ENCODE results near the gene HIPK2.

DNA sequence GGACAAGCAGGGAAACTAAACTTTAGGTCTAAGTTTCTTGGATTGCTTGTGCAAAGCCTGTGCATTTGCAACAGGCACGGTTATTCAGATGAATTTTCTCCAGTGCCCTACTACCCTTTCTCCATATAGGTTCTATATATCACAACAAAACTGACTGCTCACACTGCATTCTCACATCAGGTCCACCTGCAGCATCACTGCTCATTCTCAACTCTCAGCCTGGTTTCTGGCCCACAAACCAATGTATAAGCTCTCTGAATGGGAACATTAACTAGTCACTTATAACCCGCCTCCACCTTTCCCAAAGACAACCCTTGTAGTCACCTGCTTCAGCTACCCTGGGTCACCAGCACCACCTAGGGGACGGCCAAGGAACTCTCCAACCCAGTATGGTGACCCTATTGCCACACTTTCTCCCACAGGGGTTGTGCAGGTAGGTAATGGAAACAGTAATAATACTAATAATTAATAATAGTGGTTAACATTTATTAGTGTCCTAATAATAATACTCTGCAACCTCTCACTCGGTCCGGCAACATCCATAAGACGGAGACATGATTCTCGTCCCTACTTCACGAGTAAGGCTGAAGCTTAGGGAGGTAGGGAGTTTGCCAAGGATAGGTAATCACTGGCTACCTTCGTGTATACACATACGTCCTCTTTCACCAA, 157.0 kb downstream of the HIPK2 start:
- TF ChIP-seq, protein P1, sequence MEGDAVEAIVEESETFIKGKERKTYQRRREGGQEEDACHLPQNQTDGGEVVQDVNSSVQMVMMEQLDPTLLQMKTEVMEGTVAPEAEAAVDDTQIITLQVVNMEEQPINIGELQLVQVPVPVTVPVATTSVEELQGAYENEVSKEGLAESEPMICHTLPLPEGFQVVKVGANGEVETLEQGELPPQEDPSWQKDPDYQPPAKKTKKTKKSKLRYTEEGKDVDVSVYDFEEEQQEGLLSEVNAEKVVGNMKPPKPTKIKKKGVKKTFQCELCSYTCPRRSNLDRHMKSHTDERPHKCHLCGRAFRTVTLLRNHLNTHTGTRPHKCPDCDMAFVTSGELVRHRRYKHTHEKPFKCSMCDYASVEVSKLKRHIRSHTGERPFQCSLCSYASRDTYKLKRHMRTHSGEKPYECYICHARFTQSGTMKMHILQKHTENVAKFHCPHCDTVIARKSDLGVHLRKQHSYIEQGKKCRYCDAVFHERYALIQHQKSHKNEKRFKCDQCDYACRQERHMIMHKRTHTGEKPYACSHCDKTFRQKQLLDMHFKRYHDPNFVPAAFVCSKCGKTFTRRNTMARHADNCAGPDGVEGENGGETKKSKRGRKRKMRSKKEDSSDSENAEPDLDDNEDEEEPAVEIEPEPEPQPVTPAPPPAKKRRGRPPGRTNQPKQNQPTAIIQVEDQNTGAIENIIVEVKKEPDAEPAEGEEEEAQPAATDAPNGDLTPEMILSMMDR (IDR thresholded peaks at IDR 0.05), result peak; percentile 39 to 60 (median 48)
- no peak for TF ChIP-seq POLR2A (IDR thresholded peaks at IDR 0.05)
